Measurements from ENCODE around the gene SAPCD2.
"Not testable (repeated sequence)": the region's sequence is repeated elsewhere in the genome, so short reads cannot be mapped to it uniquely, and the experiment has no call there.

Gene SAPCD2

GRCh38 chr9:137048655-137049543 lies 21.5 kb downstream of the SAPCD2 start:
- DNase-seq (ENCODE audit: low read depth), result no peak

GRCh38 chr9:137046088-137046787 lies 24.1 kb downstream of the SAPCD2 start, which contains the start of gene NPDC1:
Gene NPDC1 (minus strand): TSS chr9:137046177. CDS start chr9:137045989, 188 bp downstream.
- DNase-seq (ENCODE audit: low read depth), result peak; percentile 66

- no peak for DNase-seq (ENCODE audit: low read depth)
Observed at GRCh38 chr9:137045294-137046087, 24.9 kb downstream of the SAPCD2 start.

GRCh38 chr9:137044502-137045177 lies 25.7 kb downstream of the SAPCD2 start:
- DNase-seq (ENCODE audit: low read depth), result no peak

GRCh38 chr9:137044037-137044436 lies 26.3 kb downstream of the SAPCD2 start:
- DNase-seq (ENCODE audit: low read depth), result no peak

GRCh38 chr9:137042751-137043727 lies 27.3 kb downstream of the SAPCD2 start:
- DNase-seq (ENCODE audit: low read depth), result no peak

GRCh38 chr9:137041124-137041523 lies 29.2 kb downstream of the SAPCD2 start:
- DNase-seq (ENCODE audit: low read depth), result no peak

GRCh38 chr9:137040568-137040967 lies 29.8 kb downstream of the SAPCD2 start:
- DNase-seq (ENCODE audit: low read depth), result no peak

- no peak for DNase-seq (ENCODE audit: low read depth)
Observed at GRCh38 chr9:137039611-137040366, 30.6 kb downstream of the SAPCD2 start.

GRCh38 chr9:137038916-137039315 lies 31.4 kb downstream of the SAPCD2 start:
- no peak for DNase-seq (ENCODE audit: low read depth)

GRCh38 chr9:137037483-137037882 lies 32.9 kb downstream of the SAPCD2 start:
- DNase-seq (ENCODE audit: low read depth), result no peak

GRCh38 chr9:137037035-137037434 lies 33.3 kb downstream of the SAPCD2 start:
- DNase-seq (ENCODE audit: low read depth), result no peak

- DNase-seq (ENCODE audit: low read depth), result no peak
Observed at GRCh38 chr9:137035937-137036336, 34.4 kb downstream of the SAPCD2 start.

- DNase-seq (ENCODE audit: low read depth), result no peak
Observed at GRCh38 chr9:137035507-137035834, 34.9 kb downstream of the SAPCD2 start.

- DNase-seq (ENCODE audit: low read depth), result peak; percentile 76
Observed at GRCh38 chr9:137034709-137035506, 35.4 kb downstream of the SAPCD2 start.

GRCh38 chr9:137034039-137034708 lies 36.2 kb downstream of the SAPCD2 start:
- no peak for DNase-seq (ENCODE audit: low read depth)

GRCh38 chr9:137033481-137033880 lies 36.9 kb downstream of the SAPCD2 start:
- DNase-seq (ENCODE audit: low read depth), result not testable (repeated sequence)

- DNase-seq (ENCODE audit: low read depth), result no peak
Observed at GRCh38 chr9:137032858-137033257, 37.5 kb downstream of the SAPCD2 start.

Measured in activated T-helper 1 cell treated with Interleukin-2 at 50 U/mL for 16 hours (primary cell).